ENCODE data around the gene GNL2. TPM values are rescaled to one million over a fixed set of nuclear protein-coding genes. Genes with fewer than 3 reads are reported as not detected.

GNL2 gene
- total RNA-seq, 1 experiment from 2014 or later, result 51.9 TPM

- Histone ChIP-seq H3K9me2 (ENCODE audit: insufficient read depth) (no peaks in the 10 kb centered on the region; the same call in 1 of the 2 replicates), H2AFZ (no peak overlapping the region), H3K4me2 (no peak overlapping the region), H3F3A (ENCODE audit: insufficient read depth, low read depth) (peaks cover 16% of the 10 kb centered on the region), H3K9me3 (ENCODE audit: insufficient read depth, low read depth) (no peaks in the 10 kb centered on the region), H3K79me2 (ENCODE audit: low read depth) (no peaks in the 10 kb centered on the region), H3K4me3 (no peak overlapping the region), H3K27me3 (ENCODE audit: insufficient read depth, low read depth) (no peaks in the 10 kb centered on the region), H3K36me3 (ENCODE audit: low read depth) (peaks cover 31% of the 10 kb centered on the region), H3K27ac (no peak overlapping the region), H3K4me1 (replicated peaks; ENCODE audit: insufficient read depth) (peaks cover 11% of the 10 kb centered on the region; the same call in 1 of the 2 replicates), H4K20me1 (ENCODE audit: insufficient read depth) (no peaks in the 10 kb centered on the region)
- ChIA-PET CTCF (interaction anchor here (0.6 kb wide), 1 partner anchor 392 kb away, joined by 6 read pairs; no protein-coding TSS in a partner anchor), POLR2A (ENCODE audit: unreplicated experiment) (no interaction called here)
- DNase-seq, result no peak
- no TSS peak for BruUV-seq (replicated peaks)
- no peak for TF ChIP-seq EZH2 (IDR thresholded peaks at IDR 0.05; ENCODE audit: low read depth)
- TF ChIP-seq CTCF (conservative IDR thresholded peaks at IDR 0.05), result no peak
- intact Hi-C loops (cut with micrococcal nuclease; ENCODE audit: unreplicated experiment), result no loop called here
Observed at GRCh38 chr1:37574834-37575480, 20.8 kb downstream of the GNL2 start.

- H3F3A ChIP-seq (ENCODE audit: insufficient read depth, low read depth), result peaks cover 1% of the 10 kb centered on the region; the same call in 1 of the 2 replicates
- no peak for DNase-seq
- H3K9me3 ChIP-seq (ENCODE audit: insufficient read depth, low read depth), result no peaks in the 10 kb centered on the region
- intact Hi-C loops (cut with micrococcal nuclease; ENCODE audit: unreplicated experiment), result no loop called here
- no peaks in the 10 kb centered on the region for H4K20me1 ChIP-seq (ENCODE audit: insufficient read depth)
- H3K4me2 ChIP-seq, result no peak overlapping the region
- no peak overlapping the region for H3K4me3 ChIP-seq
- TF ChIP-seq CTCF (conservative IDR thresholded peaks at IDR 0.05) (no peak), EZH2 (IDR thresholded peaks at IDR 0.05; ENCODE audit: low read depth) (no peak)
- no peak overlapping the region for H2AFZ ChIP-seq
- H3K27ac ChIP-seq, result no peak overlapping the region
- CTCF ChIA-PET, result no interaction called here
- H3K36me3 ChIP-seq (ENCODE audit: low read depth), result peaks cover 39% of the 10 kb centered on the region; the same call in 1 of the 2 replicates
- H3K9me2 ChIP-seq (ENCODE audit: insufficient read depth), result no peaks in the 10 kb centered on the region; the same call in 1 of the 2 replicates
- H3K79me2 ChIP-seq (ENCODE audit: low read depth), result no peaks in the 10 kb centered on the region
- POLR2A ChIA-PET (ENCODE audit: unreplicated experiment), result no interaction called here
- no peaks in the 10 kb centered on the region for H3K27me3 ChIP-seq (ENCODE audit: insufficient read depth, low read depth)
- no TSS peak for BruUV-seq (replicated peaks)
- no peaks in the 10 kb centered on the region for H3K4me1 ChIP-seq (replicated peaks; ENCODE audit: insufficient read depth)
Observed at GRCh38 chr1:37570528-37571334, 25.0 kb downstream of the GNL2 start.

GRCh38 chr1:37567023-37567422 lies 28.7 kb downstream of the GNL2 start:
- no peak for DNase-seq
- TF ChIP-seq EZH2 (IDR thresholded peaks at IDR 0.05; ENCODE audit: low read depth) (no peak), CTCF (conservative IDR thresholded peaks at IDR 0.05) (no peak)
- Histone ChIP-seq H2AFZ (no peak overlapping the region), H3K36me3 (ENCODE audit: low read depth) (peaks cover 33% of the 10 kb centered on the region; the same call in 1 of the 2 replicates), H3K9me3 (ENCODE audit: insufficient read depth, low read depth) (no peaks in the 10 kb centered on the region), H3K9me2 (ENCODE audit: insufficient read depth) (no peaks in the 10 kb centered on the region; the same call in 1 of the 2 replicates), H3F3A (ENCODE audit: insufficient read depth, low read depth) (peaks cover 11% of the 10 kb centered on the region; the same call in 1 of the 2 replicates), H3K27me3 (ENCODE audit: insufficient read depth, low read depth) (no peaks in the 10 kb centered on the region), H4K20me1 (ENCODE audit: insufficient read depth) (no peaks in the 10 kb centered on the region), H3K4me2 (no peak overlapping the region), H3K4me3 (no peak overlapping the region), H3K79me2 (ENCODE audit: low read depth) (no peaks in the 10 kb centered on the region), H3K4me1 (replicated peaks; ENCODE audit: insufficient read depth) (no peaks in the 10 kb centered on the region), H3K27ac (no peak overlapping the region)
- POLR2A ChIA-PET (ENCODE audit: unreplicated experiment), result no interaction called here
- intact Hi-C loops (cut with micrococcal nuclease; ENCODE audit: unreplicated experiment), result no loop called here
- no TSS peak for BruUV-seq (replicated peaks)
- CTCF ChIA-PET, result no interaction called here

Measured in PC-9 (cell line).